Cerebellar cortex (tissue), 1 donor: ENCODE measurements around the gene DGKH.

ENCODE experiments used
- DNase-seq: peaks from one replicate; pipeline ENCODE4 v3.0.0-alpha.2; 2015; ENCODE audit warnings: low spot score

Gene DGKH

DNA sequence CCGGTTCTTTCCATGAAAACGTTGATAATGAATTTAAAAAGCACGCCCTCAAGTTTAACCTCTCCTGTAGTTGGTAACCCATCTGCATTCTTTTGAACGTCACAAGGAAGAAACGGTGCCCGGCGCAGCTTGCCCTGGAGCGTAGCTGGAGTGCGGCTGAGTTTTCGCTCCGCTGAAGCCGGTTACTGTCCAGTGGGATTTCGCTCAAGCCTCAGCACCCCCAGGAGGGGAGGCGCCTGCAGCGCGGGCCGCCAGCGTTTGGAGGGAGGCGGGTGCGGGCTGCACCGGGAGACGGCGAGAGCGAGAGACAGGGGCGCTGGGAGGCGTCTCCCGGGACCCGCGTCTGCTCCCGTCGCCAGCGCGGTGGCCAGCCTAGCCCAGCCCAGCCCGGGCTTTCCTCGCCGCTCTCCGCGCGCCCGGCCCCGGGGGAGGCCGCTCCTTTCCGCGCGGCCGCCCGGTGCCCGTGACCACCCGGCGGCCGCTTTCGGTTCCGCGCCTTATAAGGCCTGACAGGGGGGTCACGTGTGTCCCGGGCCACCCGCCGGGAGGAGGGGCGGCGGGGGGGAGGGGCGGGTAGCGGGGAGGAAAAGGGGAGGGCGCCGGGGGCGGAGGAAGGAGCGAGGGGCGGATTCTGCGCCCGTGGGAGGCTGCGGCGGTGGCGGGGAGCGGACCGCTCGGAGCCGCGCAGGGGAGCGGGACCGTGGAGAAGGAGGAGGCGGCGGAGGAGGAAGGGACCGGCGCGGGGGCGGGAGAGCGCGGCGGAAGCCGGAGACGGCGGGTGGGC is 8.3 kb upstream of the DGKH start:
- DNase-seq = peak; percentile 56

DNA sequence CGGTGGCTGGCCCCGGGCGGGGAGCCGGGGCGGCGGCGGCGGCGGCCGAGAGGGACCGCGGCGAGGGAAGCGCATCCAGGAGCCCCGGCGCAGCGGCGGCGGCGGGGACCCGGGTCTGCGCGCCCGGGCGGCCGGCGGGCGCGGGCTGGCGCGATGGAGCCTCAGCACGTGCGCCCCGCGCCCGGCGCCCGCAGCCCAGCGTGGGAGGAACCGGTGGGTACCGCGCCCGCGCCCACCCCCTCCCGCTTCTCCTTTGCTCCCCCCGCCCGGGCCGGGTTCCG is 7.8 kb upstream of the DGKH start:
- no peak for DNase-seq

DNA sequence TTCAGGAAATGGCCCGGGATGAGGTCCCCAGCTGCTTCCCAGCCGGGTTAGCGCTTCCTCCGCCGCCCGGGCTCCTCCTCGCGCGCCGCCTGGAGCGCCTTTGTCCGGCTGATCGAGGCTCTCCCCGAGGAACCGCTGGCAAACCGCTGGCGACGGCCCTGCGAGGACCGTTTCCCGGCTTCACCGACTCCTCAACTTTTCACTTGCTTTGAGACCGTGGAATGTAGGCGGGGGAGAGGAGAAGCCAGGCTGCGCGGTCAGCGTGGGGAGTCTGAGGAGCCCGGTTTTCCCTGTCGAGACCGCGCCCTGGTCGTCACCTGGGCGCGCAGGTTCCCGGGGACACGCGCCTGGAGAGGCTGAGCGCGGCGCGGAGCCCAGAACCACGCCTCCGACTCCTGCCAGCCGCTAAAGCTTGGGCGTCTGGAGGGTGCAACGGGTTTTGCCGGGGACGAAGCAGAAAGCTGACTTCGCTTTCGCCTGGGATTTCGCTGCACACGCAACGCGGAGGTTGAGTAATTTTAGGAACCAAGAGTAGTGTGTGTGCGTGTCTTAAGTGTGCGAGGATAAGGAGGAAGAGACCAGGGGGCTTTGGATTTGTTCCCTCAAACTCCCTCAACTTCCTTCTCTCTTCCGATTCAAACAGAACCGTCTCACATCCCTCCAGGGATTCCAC is 7.3 kb upstream of the DGKH start:
- DNase-seq = peak; percentile 52

DNA sequence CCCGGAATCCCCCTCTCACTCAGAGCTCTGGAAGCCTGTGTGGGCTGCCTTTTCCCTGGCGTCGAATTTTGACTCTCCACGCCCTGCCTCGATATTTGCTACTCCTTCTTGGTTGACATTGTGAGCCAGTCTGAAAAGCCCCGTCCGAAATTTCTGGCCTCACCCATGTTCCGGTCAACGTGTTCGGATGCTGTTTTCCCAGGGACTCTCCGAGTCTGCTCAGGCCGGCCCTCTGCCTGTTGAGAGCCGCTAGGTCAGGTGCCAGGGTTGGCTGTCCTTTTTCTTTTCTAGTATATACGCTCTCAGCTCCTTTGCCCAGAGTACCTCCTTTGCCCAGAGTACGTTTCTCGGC is 6.8 kb upstream of the DGKH start:
- DNase-seq = peak; percentile 77

DNA sequence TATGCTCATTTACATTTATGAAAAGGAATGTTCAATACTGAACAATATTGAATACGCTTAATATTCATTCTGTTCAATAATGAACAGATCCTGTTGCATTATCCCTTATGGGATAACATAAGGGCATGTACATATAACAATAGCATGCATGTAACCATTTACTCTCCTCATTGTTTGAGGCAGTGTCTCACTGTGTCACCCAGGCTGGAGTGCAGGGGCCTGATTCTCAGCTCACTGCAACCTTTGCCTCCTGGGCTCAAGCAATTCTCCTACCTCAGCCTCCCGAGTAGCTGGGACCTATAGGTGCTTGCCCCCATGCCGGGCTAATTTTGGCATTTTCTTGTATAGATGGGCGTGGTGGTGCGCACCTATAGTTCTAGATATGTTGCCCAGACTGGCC is 4.8 kb upstream of the DGKH start:
- DNase-seq = no peak

DNA sequence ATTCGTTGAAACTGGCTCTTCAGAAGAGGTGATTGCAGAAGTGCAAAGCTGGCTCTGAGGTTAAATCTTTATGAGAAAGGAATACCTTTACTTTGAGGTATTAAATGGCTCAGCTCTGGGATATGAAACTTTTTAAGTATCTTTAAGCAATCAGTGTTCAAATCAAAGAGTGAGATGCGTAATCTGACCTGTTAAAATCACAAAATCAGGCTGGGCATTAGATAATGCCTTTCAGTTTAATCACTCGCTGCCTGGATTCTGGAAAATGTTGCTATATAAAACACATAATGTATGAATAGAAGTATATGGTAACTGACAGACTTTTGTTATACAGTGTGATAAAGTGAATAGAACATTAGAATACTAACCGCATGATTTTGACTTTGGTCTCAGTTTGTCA is 2.0 kb upstream of the DGKH start:
- no peak for DNase-seq

DNA sequence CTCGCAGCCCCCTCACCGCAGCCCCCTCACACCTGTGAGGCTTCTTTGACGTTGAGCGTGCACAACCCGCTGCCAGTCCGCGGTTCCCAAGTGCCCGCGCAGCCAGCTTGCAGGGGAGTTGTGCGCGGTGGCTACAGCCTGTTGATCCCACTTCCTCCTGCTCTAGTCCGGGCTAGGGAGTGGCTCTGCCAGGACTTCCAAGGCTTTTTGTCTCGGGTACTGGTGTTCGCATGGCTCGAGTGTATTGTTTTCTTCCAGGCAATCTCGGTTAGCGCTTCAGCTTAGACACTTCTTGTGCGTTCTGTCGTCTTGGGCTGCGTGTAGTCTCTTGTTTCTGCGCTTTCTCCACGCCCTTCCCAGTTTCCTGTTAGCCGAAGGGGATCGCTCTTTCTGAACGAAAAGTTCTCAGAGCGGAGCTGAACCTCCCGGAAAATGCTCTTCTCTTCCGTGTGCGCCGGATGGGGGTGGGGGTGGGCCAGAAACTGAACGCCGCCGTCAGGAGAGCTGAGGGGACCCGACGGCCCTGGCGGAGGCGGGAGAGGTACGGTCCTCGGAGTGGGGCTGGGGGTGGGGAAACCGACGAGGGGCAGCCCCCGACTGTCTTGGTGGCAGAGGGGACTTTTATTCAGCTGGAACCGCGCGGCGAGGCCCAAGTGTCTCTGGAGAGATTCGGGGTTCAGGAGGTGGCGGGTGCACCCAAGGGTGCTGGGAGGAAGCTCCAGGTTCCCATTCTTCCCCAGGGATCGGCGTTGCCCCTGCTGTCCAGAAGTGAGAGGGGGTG is 697 bp upstream of the DGKH start:
- DNase-seq = peak; percentile 58

DNA sequence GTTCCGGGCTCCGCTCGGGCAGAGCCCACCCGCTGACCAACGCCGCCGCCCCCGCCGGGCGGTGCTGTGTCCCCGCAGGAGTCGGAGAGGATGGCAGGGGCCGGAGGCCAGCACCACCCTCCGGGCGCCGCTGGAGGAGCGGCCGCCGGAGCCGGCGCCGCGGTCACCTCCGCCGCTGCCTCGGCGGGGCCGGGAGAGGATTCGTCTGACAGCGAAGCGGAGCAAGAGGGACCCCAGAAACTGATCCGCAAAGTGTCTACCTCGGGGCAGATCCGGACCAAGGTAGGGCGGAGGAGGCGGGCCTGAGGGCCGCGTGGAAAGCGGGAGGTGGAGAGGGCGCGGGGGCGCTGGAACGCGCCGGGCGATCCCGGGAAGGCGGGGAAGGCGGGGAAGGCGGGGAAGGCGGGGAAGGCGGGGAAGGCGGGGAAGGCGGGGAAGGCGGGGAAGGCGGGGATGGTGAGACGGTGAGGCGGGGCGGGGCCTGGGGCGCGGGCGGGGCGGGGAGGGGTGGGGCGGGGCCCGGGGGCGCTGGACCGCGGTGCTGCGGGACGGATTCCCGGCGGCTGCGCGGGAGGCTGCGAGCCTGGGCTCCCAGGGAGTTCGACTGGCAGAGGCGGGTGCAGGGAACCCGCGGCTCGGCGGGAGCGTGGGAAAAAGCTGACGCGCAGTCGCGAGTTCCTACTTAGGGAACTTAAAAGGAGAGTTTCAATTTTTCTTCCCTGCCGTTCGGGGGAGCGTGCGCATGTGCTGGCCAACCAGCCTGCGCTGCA is 421 bp downstream of the DGKH start:
- peak; percentile 62 for DNase-seq

DNA sequence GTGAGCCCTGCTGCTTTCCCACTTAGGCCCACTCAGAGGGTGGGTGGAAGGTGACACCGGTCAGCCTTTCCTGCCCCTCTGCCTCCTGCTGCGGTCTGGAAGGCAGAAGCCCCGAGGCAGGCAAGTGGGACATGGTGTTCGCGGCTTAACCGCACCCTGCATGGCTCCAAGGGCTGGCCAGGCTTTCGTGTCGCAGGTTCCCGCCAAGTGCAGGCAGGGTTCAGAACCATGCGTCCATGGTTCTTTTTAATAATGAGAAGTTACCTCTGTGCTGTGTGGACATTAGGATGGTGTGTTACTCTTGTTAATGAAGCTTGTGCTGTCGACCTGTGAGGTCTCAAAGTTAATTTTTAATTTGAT is 986 bp downstream of the DGKH start:
- DNase-seq = no peak

DNA sequence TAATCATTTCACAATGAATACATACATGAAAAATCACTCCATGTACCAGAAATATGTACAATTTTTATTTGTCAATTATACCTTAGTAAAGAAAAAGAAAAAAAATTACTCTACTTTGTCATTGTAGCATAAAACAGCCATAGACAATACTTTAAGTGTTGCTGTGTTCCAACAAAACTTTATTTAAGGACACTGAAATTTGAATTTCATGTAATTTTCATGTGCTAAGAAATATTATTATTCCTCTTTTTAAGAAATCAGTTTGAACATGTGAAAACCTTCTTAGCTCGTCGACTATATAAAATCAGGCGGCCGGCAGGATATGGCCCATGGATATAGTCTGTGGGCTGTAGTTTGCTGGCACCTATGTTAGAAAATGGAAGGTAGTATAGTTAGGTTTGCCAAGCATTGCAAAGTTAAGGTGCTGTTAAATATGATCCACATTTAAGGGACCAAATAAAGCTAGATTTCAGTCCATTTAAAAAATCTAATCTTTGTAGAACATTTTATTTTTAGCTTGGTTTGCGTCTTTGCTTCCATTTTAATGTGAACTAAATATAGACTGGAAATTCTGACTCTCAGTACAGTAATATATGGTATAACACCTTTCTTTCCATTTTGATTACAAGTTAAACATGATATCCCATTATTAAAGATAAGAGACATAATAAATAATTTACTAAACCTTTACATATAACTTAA is 6.5 kb downstream of the DGKH start:
- DNase-seq = no peak

DNA sequence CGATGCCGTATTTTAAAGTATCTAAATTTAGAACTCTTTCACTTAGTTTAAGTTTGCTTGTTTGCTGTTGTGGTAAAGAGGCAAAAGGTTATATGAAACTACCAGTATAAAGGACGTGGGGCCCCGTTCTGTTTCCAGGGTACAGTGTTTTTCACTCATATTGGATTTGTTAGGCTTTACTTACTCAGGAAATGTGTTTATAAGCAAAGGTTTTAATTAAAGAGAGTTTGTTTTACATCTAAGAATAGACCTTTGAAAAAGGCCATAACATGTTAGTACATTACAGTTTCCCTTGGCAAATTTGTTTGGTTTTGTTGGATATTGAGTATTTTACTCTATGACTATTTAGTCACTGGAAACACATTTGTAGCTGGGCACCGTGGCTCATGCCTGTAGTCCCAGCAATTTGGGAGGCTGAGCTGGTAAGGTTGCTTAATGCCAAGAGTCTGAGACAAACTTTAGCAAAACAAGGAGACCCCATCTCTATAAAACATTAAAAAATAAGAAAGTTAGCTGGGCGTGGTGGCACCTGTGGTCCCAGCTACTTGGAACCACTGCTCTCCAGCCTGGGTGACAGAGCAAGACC is 7.1 kb downstream of the DGKH start:
- DNase-seq = no peak

DNA sequence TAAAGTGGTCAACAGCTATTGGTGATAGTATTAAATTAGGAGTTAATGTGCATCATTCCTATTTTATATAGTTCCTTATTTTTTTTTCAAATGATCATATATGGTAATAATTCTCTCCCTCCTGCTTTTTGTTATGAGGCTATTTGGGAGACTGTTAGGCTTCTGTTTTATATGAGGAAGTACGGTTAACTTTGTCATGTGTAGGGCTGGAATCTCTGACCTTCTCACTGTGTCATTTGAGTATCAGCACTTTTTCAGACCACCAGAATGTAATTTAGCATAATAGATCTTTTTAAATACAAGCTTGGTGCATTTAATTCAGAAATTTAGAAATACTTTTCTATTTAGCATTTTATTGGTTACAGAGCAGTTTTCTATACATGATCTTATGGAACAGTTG is 7.7 kb downstream of the DGKH start:
- no peak for DNase-seq

DNA sequence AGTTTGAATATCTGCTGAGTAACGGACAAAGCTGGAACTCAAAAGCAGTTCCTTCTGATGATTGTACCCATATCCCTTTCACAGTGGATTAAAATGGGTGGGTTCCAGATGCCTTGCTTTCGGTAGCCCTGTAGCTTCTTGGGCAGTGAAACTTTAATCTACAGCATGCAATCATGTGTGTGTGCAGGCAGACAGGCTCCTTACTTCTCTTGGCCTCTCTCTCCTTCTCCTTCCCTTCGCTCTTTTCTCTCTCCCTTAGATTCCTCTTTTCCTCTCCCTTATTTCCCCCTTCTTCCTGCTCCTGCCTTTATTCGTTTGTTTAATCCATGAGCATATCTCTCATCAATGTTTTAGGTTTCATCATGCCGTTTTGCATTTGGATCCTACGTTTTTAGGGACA is 8.1 kb downstream of the DGKH start:
- DNase-seq = no peak

DNA sequence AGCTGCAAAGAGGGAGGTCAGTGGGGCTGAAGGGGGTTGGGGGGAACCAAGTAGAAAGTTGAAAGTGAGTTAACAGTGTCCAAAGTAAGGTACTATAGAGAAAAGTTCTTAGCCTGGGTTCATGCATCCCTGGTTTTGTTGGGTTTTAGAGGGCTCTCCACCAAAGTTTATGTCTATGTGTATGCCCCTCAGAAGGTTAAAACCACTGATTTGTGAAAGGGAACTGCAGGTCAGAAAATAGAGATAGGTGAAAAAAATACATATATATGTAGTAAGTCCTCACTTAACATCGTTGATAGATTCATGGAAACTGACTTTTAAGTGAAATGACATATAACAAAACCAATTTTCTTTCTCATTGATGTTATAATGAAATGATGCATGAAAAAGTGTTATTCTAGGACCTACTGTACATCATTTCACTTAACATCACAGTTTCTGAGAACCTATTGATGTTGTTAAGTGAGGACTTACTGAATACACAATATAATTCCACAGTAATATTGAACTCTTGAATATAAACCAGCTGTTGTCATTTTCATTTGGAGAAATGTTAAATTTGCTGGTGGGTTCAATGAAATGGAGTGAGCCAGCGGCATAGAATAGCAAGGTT is 9.6 kb downstream of the DGKH start:
- DNase-seq = no peak

DNA sequence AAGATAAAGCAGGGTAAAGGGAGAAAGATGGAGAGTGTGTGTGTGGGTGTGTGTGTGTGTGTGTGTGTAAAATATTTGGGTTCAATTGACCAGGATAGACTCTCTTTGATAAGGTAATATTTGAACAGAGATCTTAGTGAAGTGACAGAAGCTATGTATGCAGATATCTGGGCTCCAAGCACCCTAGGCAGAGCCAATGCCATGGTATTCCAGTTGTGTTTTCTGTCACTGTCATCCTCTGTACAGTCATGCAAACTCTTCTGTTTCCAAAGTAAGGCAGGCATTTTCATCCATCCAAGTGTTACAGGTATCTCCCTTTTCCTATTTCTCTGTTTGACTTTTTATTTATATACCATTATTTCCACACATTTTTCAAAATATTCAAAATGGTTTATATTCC is 13.5 kb downstream of the DGKH start:
- DNase-seq = no peak

DNA sequence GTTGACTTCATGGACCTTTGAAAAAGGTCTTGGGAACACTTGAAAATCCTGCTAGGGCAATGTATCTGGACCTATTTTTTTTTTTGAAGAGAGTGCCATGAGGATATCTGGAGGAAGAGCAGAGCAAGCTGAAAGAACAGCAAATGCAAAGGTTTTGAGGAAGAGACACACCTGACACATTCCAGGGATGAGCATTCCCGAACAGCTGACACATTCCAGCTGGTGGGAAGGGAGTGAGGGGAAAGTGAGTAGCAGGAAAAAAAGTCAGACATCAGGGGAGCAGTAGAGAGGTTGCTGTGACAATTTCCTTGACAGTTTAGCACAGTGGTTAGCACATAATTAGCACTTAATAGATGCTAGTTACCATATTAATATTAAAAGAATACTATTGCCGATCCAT is 14.7 kb downstream of the DGKH start:
- no peak for DNase-seq

DNA sequence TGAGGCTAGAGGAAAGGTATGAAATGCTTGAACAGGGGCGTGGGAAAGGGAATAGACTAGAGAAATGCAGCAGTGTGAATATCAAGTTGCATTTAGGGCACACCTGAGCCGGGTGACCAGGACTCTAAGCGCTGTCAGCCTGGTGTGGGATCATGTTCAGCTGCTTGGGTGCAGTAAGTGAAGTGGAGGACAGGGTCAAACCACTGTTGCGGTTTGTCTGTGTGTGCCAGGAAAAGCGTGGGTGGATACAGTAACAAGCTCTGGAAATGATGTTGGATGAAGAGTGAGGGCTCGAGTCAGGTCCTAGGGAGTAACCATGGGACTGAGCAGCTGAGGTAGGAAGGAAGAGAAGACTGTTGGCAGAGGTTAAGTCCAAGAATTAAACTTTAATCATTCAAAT is 15.8 kb downstream of the DGKH start:
- no peak for DNase-seq

DNA sequence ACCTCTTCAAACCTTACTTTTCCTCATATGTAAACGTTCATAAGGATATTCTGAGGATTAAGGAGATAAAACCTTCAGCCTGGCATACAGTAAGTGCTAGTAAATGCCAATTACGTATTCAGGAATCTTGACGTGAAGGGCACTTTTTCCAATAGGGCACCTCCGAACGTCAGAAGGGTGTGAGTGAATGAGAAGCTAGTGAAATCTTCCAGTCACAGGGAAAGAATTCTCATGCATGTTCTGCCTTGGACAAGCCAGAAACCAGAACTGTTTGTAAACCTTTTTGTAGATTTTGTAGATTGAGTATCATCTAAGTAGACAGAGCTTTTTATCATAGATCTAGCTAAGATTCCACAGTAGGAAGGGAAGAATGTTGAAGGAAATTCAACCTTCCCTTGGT is 16.5 kb downstream of the DGKH start:
- no peak for DNase-seq

DNA sequence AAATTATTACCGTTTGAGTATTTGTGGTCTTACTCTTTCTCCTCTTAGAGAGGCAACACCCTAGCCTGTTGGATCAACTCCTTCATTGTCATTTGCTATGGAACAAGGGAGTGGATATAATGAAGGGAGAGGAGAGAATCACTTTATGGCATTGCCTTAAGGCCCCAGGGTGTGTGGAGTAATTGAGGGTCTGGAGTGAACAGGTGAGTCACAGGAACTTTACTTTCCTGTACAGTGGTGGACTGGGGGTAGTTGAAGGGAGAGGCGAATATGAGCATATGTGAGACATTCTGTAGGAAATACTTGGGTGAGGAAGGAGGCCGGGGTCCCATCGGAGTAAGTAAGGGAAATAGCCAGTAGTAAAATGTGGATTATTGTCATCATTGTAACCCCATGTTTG is 17.0 kb downstream of the DGKH start:
- no peak for DNase-seq

DNA sequence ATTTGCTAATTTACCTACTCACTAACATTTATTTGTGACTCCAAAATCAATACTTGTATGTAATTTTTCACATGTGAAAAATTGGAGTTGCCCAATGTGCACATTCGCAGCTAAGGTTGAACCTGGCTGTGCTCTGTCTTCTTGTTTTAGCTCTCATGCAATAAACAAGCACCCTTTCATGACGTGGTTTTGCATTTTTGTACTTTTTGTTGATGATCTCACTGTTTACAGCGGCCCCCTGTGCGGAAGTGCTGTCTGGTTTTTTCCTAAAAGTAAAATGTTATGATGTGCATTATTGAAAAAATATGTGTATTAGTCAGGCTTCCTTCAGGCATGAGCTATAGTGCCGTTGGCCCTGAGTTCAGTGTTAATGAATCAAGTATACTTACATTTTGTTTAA is 18.1 kb downstream of the DGKH start:
- no peak for DNase-seq

DNA sequence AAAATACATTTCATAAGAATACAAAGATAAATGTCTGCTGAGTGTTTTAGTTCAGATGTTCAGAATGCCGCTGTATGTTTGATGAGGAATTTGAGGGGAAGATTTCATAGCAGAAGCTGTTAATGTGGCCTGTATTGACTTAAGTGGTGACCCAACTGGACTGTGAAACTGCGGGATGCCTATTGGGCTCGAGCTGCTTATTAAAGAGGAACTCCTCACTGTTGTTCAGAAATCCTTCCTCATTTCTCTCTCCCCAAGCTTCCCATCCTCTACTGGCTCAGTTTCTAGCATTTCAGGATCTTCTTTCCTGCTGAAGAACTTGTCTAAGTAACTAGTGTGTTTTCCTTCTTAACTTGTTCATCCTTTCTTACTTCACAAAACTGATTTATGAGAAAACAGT is 20.4 kb downstream of the DGKH start:
- DNase-seq = no peak
